Activated CD8-positive, alpha-beta memory T cell treated with anti-CD3 and anti-CD28 coated beads for 4 hours (primary cell): Measurements from ENCODE around the gene CDH23.

Source experiments
- DNase-seq, 2 donors: peaks; one replicate each; pipeline ENCODE4 v3.0.0-alpha.2; 2020; ENCODE audit warnings: low read depth in 2 of 2

The CDH23 gene

GRCh38 chr10:71622154-71622526 is 225.4 kb downstream of the CDH23 start:
- no peak for DNase-seq

GRCh38 chr10:71622616-71623015 is 225.9 kb downstream of the CDH23 start:
- no peak for DNase-seq

GRCh38 chr10:71623098-71623985 is 226.6 kb downstream of the CDH23 start:
- no peak for DNase-seq

GRCh38 chr10:71623986-71624291 is 227.2 kb downstream of the CDH23 start:
- no peak for DNase-seq

- DNase-seq, result no peak
These were observed 228.9 kb downstream of the CDH23 start for GRCh38 chr10:71625445-71626175.

- no peak for DNase-seq
These were observed 230.7 kb downstream of the CDH23 start for GRCh38 chr10:71627230-71627939.

- no peak for DNase-seq
These were observed 231.2 kb downstream of the CDH23 start for GRCh38 chr10:71627956-71628355.

- DNase-seq, result no peak
These were observed 232.4 kb downstream of the CDH23 start for GRCh38 chr10:71629131-71629530.

GRCh38 chr10:71630168-71630567 is 233.4 kb downstream of the CDH23 start:
- DNase-seq, result no peak

- no peak for DNase-seq
These were observed 234.5 kb downstream of the CDH23 start for GRCh38 chr10:71631007-71631861.

GRCh38 chr10:71632200-71632820 is 235.6 kb downstream of the CDH23 start:
- DNase-seq, result no peak

- no peak for DNase-seq
These were observed 236.3 kb downstream of the CDH23 start for GRCh38 chr10:71632896-71633600.

GRCh38 chr10:71633920-71634319 is 237.2 kb downstream of the CDH23 start:
- DNase-seq, result no peak

GRCh38 chr10:71634531-71635164 is 237.9 kb downstream of the CDH23 start:
- no peak for DNase-seq

GRCh38 chr10:71635251-71635866 is 238.6 kb downstream of the CDH23 start:
- no peak for DNase-seq

GRCh38 chr10:71635867-71636266 is 239.1 kb downstream of the CDH23 start:
- no peak for DNase-seq

- no peak for DNase-seq
These were observed 239.9 kb downstream of the CDH23 start for GRCh38 chr10:71636588-71636987.

GRCh38 chr10:71637305-71637704 is 240.6 kb downstream of the CDH23 start:
- DNase-seq, result no peak

GRCh38 chr10:71638064-71638821 is 241.5 kb downstream of the CDH23 start:
- DNase-seq, result no peak
